H1 (cell line): ENCODE measurements around the gene MRPS5. TPM values are rescaled to one million over a fixed set of nuclear protein-coding genes. Genes with fewer than 3 reads are reported as not detected.
A peak's percentile ranks its signal among the peaks of the same experiment; 100 is the strongest.

Experiments used
- ASH2L ChIP-seq: fragments of 200-600, 300-600 bp; sonication (generic); IDR thresholded peaks from one replicate; pipeline ENCODE4 v1.7.1; 2017; ENCODE audit warnings: low read length
- BCL11A ChIP-seq, 2 experiments: IDR thresholded peaks; one replicate each; pipeline ENCODE4 v1.6.1; 2011; ENCODE audit warnings: low read depth in 2 of 2, low read length in 2 of 2, mild to moderate bottlenecking in 2 of 2
- CBX8 ChIP-seq: fragments of 300-800, 300-1000 bp; sonication (generic); IDR thresholded peaks from 2 replicates; pipeline ENCODE4 v1.7.1; 2016; ENCODE audit warnings: low read depth, low read length, borderline replicate concordance
- CEBPB ChIP-seq: IDR thresholded peaks from 2 replicates; pipeline ENCODE4 v1.6.1; 2012; ENCODE audit warnings: low read depth, low read length
- CHD1 ChIP-seq: IDR thresholded peaks from 2 replicates; pipeline ENCODE4 v1.6.1; 2012; ENCODE audit warnings: low read depth, low read length, improper control_type of control experiment
- CREB1 ChIP-seq: IDR thresholded peaks from 2 replicates; pipeline ENCODE4 v1.6.1; 2012; ENCODE audit warnings: inconsistent platforms
- E2F6 ChIP-seq: IDR thresholded peaks from 2 replicates; pipeline ENCODE4 v1.6.1; 2012; ENCODE audit warnings: inconsistent platforms
- EP300 ChIP-seq, 2 experiments: IDR thresholded peaks; 1 replicate in 1 of 2; 2 replicates in 1 of 2; pipeline ENCODE4 v1.6.1; 2011 to 2012; ENCODE audit warnings: low read depth in 2 of 2, low read length in 2 of 2, mild to moderate bottlenecking in 2 of 2, borderline replicate concordance in 1 of 2, inconsistent platforms in 1 of 2, moderate library complexity in 1 of 2
- GTF2F1 ChIP-seq: IDR thresholded peaks from 2 replicates; pipeline ENCODE4 v1.6.1; 2012; ENCODE audit warnings: low read depth, low read length, improper control_type of control experiment, borderline replicate concordance
- HDAC6 ChIP-seq: IDR thresholded peaks from one replicate; pipeline ENCODE4 v1.7.1; 2012; ENCODE audit warnings: low read depth, mild to moderate bottlenecking, inconsistent platforms, low read length, moderate library complexity
- JUN ChIP-seq: IDR thresholded peaks from 2 replicates; pipeline ENCODE4 v1.6.1; 2011; ENCODE audit warnings: low read depth, mild to moderate bottlenecking, improper control_type of control experiment, low read length
- KDM1A ChIP-seq: fragments of 200-600, 300-600 bp; sonication (generic); IDR thresholded peaks from 2 replicates; pipeline ENCODE4 v1.7.1; 2016; ENCODE audit warnings: mild to moderate bottlenecking, low read length, borderline replicate concordance
- KDM4A ChIP-seq: IDR thresholded peaks from one replicate; pipeline ENCODE4 v1.7.1; 2012; ENCODE audit warnings: low read depth, mild to moderate bottlenecking, moderate library complexity, low read length, inconsistent platforms; ENCODE audit not compliant: severe bottlenecking
- MAX ChIP-seq: IDR thresholded peaks from 2 replicates; pipeline ENCODE4 v1.6.1; 2012; ENCODE audit warnings: inconsistent platforms
- NANOG ChIP-seq: IDR thresholded peaks from 2 replicates; pipeline ENCODE4 v1.6.1; 2011; ENCODE audit warnings: low read length, low read depth, mild to moderate bottlenecking, inconsistent platforms; ENCODE audit not compliant: insufficient read depth, poor library complexity, severe bottlenecking
- NRF1 ChIP-seq: IDR thresholded peaks from 2 replicates; pipeline ENCODE4 v1.6.1; 2011; ENCODE audit warnings: mild to moderate bottlenecking, low read depth, low read length, improper control_type of control experiment
- PHF8 ChIP-seq: fragments of 200-600 bp; sonication (generic); conservative IDR thresholded peaks from 2 replicates; pipeline ENCODE4 v1.7.1; 2012; ENCODE audit warnings: low read depth, mild to moderate bottlenecking, inconsistent platforms, low read length, moderate library complexity
- POLR2A ChIP-seq, 2 experiments: IDR thresholded peaks; 1 replicate in 1 of 2; 2 replicates in 1 of 2; pipeline ENCODE4 v1.6.1; 2011; ENCODE audit warnings: low read depth in 2 of 2, low read length in 2 of 2, mild to moderate bottlenecking in 2 of 2; ENCODE audit errors: control extremely low read depth in 1 of 2
- RBBP5 ChIP-seq: IDR thresholded peaks from 2 replicates; pipeline ENCODE4 v1.7.1; 2012; ENCODE audit warnings: low read depth, mild to moderate bottlenecking, inconsistent platforms, low read length, moderate library complexity, borderline replicate concordance
- RFX5 ChIP-seq: IDR thresholded peaks from 2 replicates; pipeline ENCODE4 v1.6.1; 2011; ENCODE audit warnings: low read depth, low read length, improper control_type of control experiment, borderline replicate concordance
- SP4 ChIP-seq: IDR thresholded peaks from 2 replicates; pipeline ENCODE4 v1.6.1; 2012; ENCODE audit warnings: low read length, inconsistent platforms
- SUZ12 ChIP-seq: fragments of 200-600 bp; sonication (generic); IDR thresholded peaks from 2 replicates; pipeline ENCODE4 v1.6.1; 2012; ENCODE audit warnings: mild to moderate bottlenecking, inconsistent platforms, low read length, moderate library complexity, mixed read lengths
- TBP ChIP-seq: IDR thresholded peaks from 2 replicates; pipeline ENCODE4 v1.6.1; 2011; ENCODE audit warnings: low read depth, low read length, improper control_type of control experiment
- YY1 ChIP-seq: IDR thresholded peaks from 2 replicates; pipeline ENCODE4 v1.6.1; 2011; ENCODE audit warnings: low read depth, mild to moderate bottlenecking, low read length
- polyA plus RNA-seq, 7 experiments: library from polyadenylated mRNA; depleted of rRNA in 3 of 7; stranded (reverse) in 5 of 7; unstranded in 2 of 7; fragments of >200 nt in 5 of 7; fragments of 200-250 nt in 2 of 7; gene quantifications; 1 replicate in 5 of 7; 2 replicates in 1 of 7; 4 replicates in 1 of 7; pipeline versions ENCODE4 v1.2.1 to v1.2.3, GENCODE V29; 2011 to 2013; ENCODE audit warnings: missing spikeins in 2 of 7, mixed read lengths in 2 of 7
- total RNA-seq: library from RNA; stranded (reverse); fragmentation: NEBNext Ultra II Directional; extraction: Animal tissue kit (Norgen Biotek cat#: 25700); gene quantifications from 2 replicates; pipeline ENCODE4 v1.2.1, GENCODE V29; 2021

Gene MRPS5
- total and polyA plus RNA-seq, 2 of the 8 experiments (the other 6 are each of a cell fraction or from before 2014, with no cell fraction given), result 36.7 to 53.0 TPM

DNA sequence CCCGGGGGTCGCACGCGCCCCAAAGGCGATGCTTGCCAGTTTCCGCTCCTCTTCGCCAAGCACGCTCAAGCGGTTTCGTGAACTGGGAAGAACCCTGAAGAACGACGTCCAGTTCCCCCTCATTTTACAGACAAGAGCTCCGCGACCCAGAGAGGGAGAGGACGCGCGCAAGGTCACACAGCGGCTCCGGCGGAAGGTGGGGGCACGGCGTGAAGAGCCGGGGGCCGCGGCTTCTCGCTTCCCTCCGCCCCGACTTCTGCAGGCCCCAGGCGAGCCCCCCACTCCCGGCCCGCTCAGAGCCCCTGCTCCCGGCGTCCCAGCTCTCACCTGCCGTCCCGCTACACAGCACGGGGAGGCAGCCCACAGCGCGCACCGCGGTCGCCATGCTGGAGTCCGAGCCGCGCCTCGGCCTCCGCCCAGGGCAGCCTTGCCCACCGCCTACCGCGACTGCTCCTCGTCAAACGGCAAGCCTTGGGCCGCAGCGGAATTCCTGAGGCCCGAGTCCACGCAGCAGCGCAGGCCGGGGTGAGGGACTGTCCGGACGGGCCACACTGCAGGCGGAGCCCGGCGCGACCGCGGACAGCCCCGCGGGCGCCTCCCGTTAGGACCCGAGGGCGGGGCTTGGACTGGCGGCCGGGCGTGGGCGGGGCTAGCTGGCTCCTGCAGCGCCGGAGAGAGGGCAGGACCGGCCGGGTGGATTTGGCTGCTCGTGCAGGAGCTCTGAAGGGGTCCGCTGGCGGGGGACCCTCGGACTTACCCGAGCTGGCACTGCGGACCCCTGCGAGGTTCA lies at the start of gene MRPS5 (continued):
- TF ChIP-seq EP300 (IDR thresholded peaks at IDR 0.05; ENCODE audit: borderline replicate concordance in 1 of 2, low read depth in 2 of 2, low read length in 2 of 2) (no peak), ASH2L (peak; percentile 94), JUN (no peak), RBBP5 (0 out of 2 replicates have a peak, but pooled peaks have one; percentile 90), RFX5 (no peak), BCL11A (IDR thresholded peaks at IDR 0.05; ENCODE audit: low read depth in 2 of 2, low read length in 2 of 2) (no peak), KDM4A (peak; percentile 99), SP4 (peak; percentile 98), MAX (peak; percentile 48; the same call in 1 of the 2 replicates), CHD1 (no peak), CBX8 (no peak), NRF1 (no peak), CEBPB (0 out of 2 replicates have a peak, but pooled peaks have one; percentile 2), HDAC6 (no peak), SUZ12 (no peak), E2F6 (peak; percentile 6), PHF8 (peak; percentile 86), GTF2F1 (no peak), TBP (peak; percentile 58; the same call in 1 of the 2 replicates), CREB1 (no peak), NANOG (no peak), YY1 (peak; percentile 86), KDM1A (peak; percentile 89), POLR2A (IDR thresholded peaks at IDR 0.05; ENCODE audit: control extremely low read depth in 1 of 2, low read depth in 2 of 2, low read length in 2 of 2) (peak; percentile 61 to 77)
